Measurements from ENCODE around the gene EME2.
A peak's percentile ranks its signal among the peaks of the same experiment; 100 is the strongest.

Gene EME2

GRCh38 chr16:1779741-1780676 is 7.4 kb downstream of the EME2 start:
- DNase-seq, result no peak

- no peak for DNase-seq
Measured at GRCh38 chr16:1780677-1781072, 8.1 kb downstream of the EME2 start.

- no peak for DNase-seq
Measured at GRCh38 chr16:1781254-1781653, 8.6 kb downstream of the EME2 start.

- DNase-seq, result peak; percentile 32
Measured at GRCh38 chr16:1781758-1782407, 9.3 kb downstream of the EME2 start.

GRCh38 chr16:1782408-1783264 is 10.0 kb downstream of the EME2 start, which contains the start of the genes NUBP2 and SPSB3:
NUBP2 (plus strand) TSS chr16:1782960; CDS start chr16:1783021, 61 bp downstream.
SPSB3 (minus strand) TSS chr16:1782571; CDS start chr16:1781483, 1,088 bp downstream.
- peak; percentile 100 for DNase-seq

GRCh38 chr16:1784977-1785845 is 12.6 kb downstream of the EME2 start:
- no peak for DNase-seq

- no peak for DNase-seq
Measured at GRCh38 chr16:1785846-1786170, 13.2 kb downstream of the EME2 start.

GRCh38 chr16:1786242-1787055 is 13.8 kb downstream of the EME2 start:
- no peak for DNase-seq

- no peak for DNase-seq
Measured at GRCh38 chr16:1787056-1787321, 14.4 kb downstream of the EME2 start.

GRCh38 chr16:1787322-1788094 is 14.9 kb downstream of the EME2 start:
- no peak for DNase-seq

- no peak for DNase-seq
Measured at GRCh38 chr16:1788095-1788707, 15.6 kb downstream of the EME2 start.

- no peak for DNase-seq
Measured at GRCh38 chr16:1788708-1789100, 16.1 kb downstream of the EME2 start.

- DNase-seq, result no peak
Measured at GRCh38 chr16:1789643-1790045, 17.0 kb downstream of the EME2 start.

- no peak for DNase-seq
Measured at GRCh38 chr16:1790261-1790610, 17.6 kb downstream of the EME2 start.

- no peak for DNase-seq
Measured at GRCh38 chr16:1790611-1791255, 18.1 kb downstream of the EME2 start.

- no peak for DNase-seq
Measured at GRCh38 chr16:1791256-1791942, 18.8 kb downstream of the EME2 start.

- DNase-seq, result no peak
Measured at GRCh38 chr16:1791943-1792812, 19.6 kb downstream of the EME2 start.
